GM12874 (cell line): ENCODE measurements around the gene GLIS1.

Experiments used
- CTCF ChIP-seq: IDR thresholded peaks from 2 replicates; pipeline ENCODE4 v1.5.1; 2011; ENCODE audit warnings: low read depth, mild to moderate bottlenecking, control low read depth, low read length, moderate library complexity; ENCODE audit not compliant: insufficient read depth

The GLIS1 gene

GRCh38 chr1:53693773-53694717, 44.9 kb downstream of the GLIS1 start:
- TF ChIP-seq CTCF = no peak

GRCh38 chr1:53693339-53693738, 45.6 kb downstream of the GLIS1 start:
- TF ChIP-seq CTCF = no peak

- no peak for TF ChIP-seq CTCF
Measured at GRCh38 chr1:53691326-53691725, 47.6 kb downstream of the GLIS1 start.

GRCh38 chr1:53690411-53690810, 48.6 kb downstream of the GLIS1 start:
- TF ChIP-seq CTCF = no peak

- TF ChIP-seq CTCF = no peak
Measured at GRCh38 chr1:53689736-53690326, 49.1 kb downstream of the GLIS1 start.

GRCh38 chr1:53689223-53689622, 49.7 kb downstream of the GLIS1 start:
- TF ChIP-seq CTCF = no peak

- TF ChIP-seq CTCF = no peak
Measured at GRCh38 chr1:53688381-53689102, 50.4 kb downstream of the GLIS1 start.
